ENCODE results near the gene RTL3.
"Not testable (repeated sequence)": the region's sequence is repeated elsewhere in the genome, so short reads cannot be mapped to it uniquely, and the experiment has no call there.

RTL3 gene

GRCh38 chrX:78658845-78659744, at the start of gene RTL3:
TSS of gene RTL3 (minus strand) at chrX:78659328. CDS start at chrX:78658420, 908 bp downstream.
- no peak for DNase-seq

- no peak for DNase-seq
Measured at GRCh38 chrX:78708816-78709215, 49.7 kb upstream of the RTL3 start.

GRCh38 chrX:78708262-78708661, 49.1 kb upstream of the RTL3 start:
- DNase-seq = no peak

GRCh38 chrX:78706071-78706470, 46.9 kb upstream of the RTL3 start:
- DNase-seq = no peak

GRCh38 chrX:78693536-78693935, 34.4 kb upstream of the RTL3 start:
- no peak for DNase-seq

- DNase-seq = no peak
Measured at GRCh38 chrX:78693012-78693411, 33.9 kb upstream of the RTL3 start.

GRCh38 chrX:78687586-78687985, 28.5 kb upstream of the RTL3 start:
- no peak for DNase-seq

GRCh38 chrX:78673246-78673645, 14.1 kb upstream of the RTL3 start:
- DNase-seq = no peak

GRCh38 chrX:78665342-78665741, 6.2 kb upstream of the RTL3 start:
- DNase-seq = no peak

GRCh38 chrX:78661836-78662235, 2.7 kb upstream of the RTL3 start:
- no peak for DNase-seq

GRCh38 chrX:78659955-78660354, 827 bp upstream of the RTL3 start:
- no peak for DNase-seq

- DNase-seq = no peak
Measured at GRCh38 chrX:78658414-78658813, 714 bp downstream of the RTL3 start.

GRCh38 chrX:78655642-78656041, 3.5 kb downstream of the RTL3 start:
- DNase-seq = no peak

GRCh38 chrX:78653118-78653822, 5.9 kb downstream of the RTL3 start:
- DNase-seq = no peak

- DNase-seq = no peak
Measured at GRCh38 chrX:78650906-78651437, 8.2 kb downstream of the RTL3 start.

GRCh38 chrX:78643874-78644273, 15.3 kb downstream of the RTL3 start:
- DNase-seq = no peak

GRCh38 chrX:78643096-78643495, 16.0 kb downstream of the RTL3 start:
- DNase-seq = no peak

GRCh38 chrX:78636096-78636495, 23.0 kb downstream of the RTL3 start:
- not testable (repeated sequence) for DNase-seq

- DNase-seq = no peak
Measured at GRCh38 chrX:78624962-78625909, 33.9 kb downstream of the RTL3 start.

- no peak for DNase-seq
Measured at GRCh38 chrX:78624426-78624825, 34.7 kb downstream of the RTL3 start.

- DNase-seq = no peak
Measured at GRCh38 chrX:78622831-78623230, 36.3 kb downstream of the RTL3 start.

- DNase-seq = no peak
Measured at GRCh38 chrX:78619834-78620233, 39.3 kb downstream of the RTL3 start.

GRCh38 chrX:78618987-78619386, 40.1 kb downstream of the RTL3 start:
- DNase-seq = no peak
